Measurements from ENCODE around the gene AIF1L. TPM values are rescaled to one million over a fixed set of nuclear protein-coding genes. Genes with fewer than 3 reads are reported as not detected.

AIF1L gene
- total RNA-seq, 6 donors from 2014 or later: 3.8 to 21.4 (median 10.5) TPM

GRCh38 chr9:131167936-131168335 is 71.6 kb downstream of the AIF1L start:
- Histone ChIP-seq H3K27me3 (no peaks in the 10 kb centered on the region), H3K4me3 (no peak overlapping the region), H3K9me3 (no peaks in the 10 kb centered on the region), H3K36me3 (peaks cover 17 to 68% (median 22%) of the 10 kb centered on the region in 4 donors), H3K4me1 (peaks cover 0 to 6% (median 2%) of the 10 kb centered on the region in 4 donors), H3K27ac (no peak overlapping the region)
- DNase-seq: no peak
- TF ChIP-seq POLR2AphosphoS5 (IDR thresholded peaks at IDR 0.05) (no peak), EP300 (IDR thresholded peaks at IDR 0.05) (no peak), POLR2A (IDR thresholded peaks at IDR 0.05) (no peak)
- TF ChIP-seq, protein P1, sequence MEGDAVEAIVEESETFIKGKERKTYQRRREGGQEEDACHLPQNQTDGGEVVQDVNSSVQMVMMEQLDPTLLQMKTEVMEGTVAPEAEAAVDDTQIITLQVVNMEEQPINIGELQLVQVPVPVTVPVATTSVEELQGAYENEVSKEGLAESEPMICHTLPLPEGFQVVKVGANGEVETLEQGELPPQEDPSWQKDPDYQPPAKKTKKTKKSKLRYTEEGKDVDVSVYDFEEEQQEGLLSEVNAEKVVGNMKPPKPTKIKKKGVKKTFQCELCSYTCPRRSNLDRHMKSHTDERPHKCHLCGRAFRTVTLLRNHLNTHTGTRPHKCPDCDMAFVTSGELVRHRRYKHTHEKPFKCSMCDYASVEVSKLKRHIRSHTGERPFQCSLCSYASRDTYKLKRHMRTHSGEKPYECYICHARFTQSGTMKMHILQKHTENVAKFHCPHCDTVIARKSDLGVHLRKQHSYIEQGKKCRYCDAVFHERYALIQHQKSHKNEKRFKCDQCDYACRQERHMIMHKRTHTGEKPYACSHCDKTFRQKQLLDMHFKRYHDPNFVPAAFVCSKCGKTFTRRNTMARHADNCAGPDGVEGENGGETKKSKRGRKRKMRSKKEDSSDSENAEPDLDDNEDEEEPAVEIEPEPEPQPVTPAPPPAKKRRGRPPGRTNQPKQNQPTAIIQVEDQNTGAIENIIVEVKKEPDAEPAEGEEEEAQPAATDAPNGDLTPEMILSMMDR (IDR thresholded peaks at IDR 0.05): no peak
- 94 to 95% methylated on average over 4 of the region's 4 CpGs for WGBS, 2 donors
- ATAC-seq (ENCODE audit: low FRiP score in 2 of 2): no peak

GRCh38 chr9:131169563-131170240 is 73.4 kb downstream of the AIF1L start:
- Histone ChIP-seq H3K36me3 (peaks cover 5 to 60% (median 14%) of the 10 kb centered on the region in 4 donors), H3K27me3 (no peaks in the 10 kb centered on the region), H3K4me1 (peaks cover 0 to 6% (median 2%) of the 10 kb centered on the region in 4 donors), H3K4me3 (no peak overlapping the region), H3K9me3 (no peaks in the 10 kb centered on the region), H3K27ac (no peak overlapping the region)
- no peak for ATAC-seq (ENCODE audit: low FRiP score in 2 of 2)
- DNase-seq: no peak
- TF ChIP-seq POLR2A (IDR thresholded peaks at IDR 0.05): no peak
- TF ChIP-seq, protein P1 (IDR thresholded peaks at IDR 0.05): no peak
- no peak for TF ChIP-seq EP300 (IDR thresholded peaks at IDR 0.05)
- TF ChIP-seq POLR2AphosphoS5 (IDR thresholded peaks at IDR 0.05): no peak
- 93 to 94% methylated on average over 7 of the region's 7 CpGs for WGBS, 2 donors

Small RNA genes within 50 kb of the gene (small RNA-seq; reads per million reads assigned to genes)
- gene RNU6-881P: 0 reads per million in 4 donors

Other genes starting within 250 kb of the AIF1L start
- gene QRFP, start 199.7 kb upstream of the AIF1L start, total RNA-seq: not detected
- gene FIBCD1, start 157.3 kb upstream of the AIF1L start, total RNA-seq: 10 to 100 TPM in 2 of 6 donors, 1 to 10 TPM in 3, under 1 TPM in 1; 0.30 to 15.8 (median 4.1) TPM
- gene LAMC3, start 87.4 kb upstream of the AIF1L start, total RNA-seq: 10 to 100 TPM in 5 of 6 donors, 1 to 10 TPM in 1; 6.7 to 56.0 (median 19.5) TPM
- gene NUP214, start 29.1 kb downstream of the AIF1L start, total RNA-seq: 100 to 1,000 TPM in 1 of 6 donors, 10 to 100 TPM in 5; 35.3 to 113 (median 44.3) TPM
- 10 to 100 TPM in 2 of 6 donors, 1 to 10 TPM in 4; 4.5 to 19.1 (median 9.3) TPM for gene FAM78A, start 180.0 kb downstream of the AIF1L start, total RNA-seq
- 1 to 10 TPM in 4 of 6 donors, under 1 TPM in 2; 0.76 to 3.2 (median 1.6) TPM for gene PLPP7, start 193.2 kb downstream of the AIF1L start, total RNA-seq